K562 (cell line): ENCODE measurements around the gene FN3KRP. TPM values are rescaled to one million over a fixed set of nuclear protein-coding genes. Genes with fewer than 3 reads are reported as not detected.

Source experiments
- ATAC-seq: fragments of 200-7000 bp; cut with Tn5 transposase; 3 replicates; pipeline ENCODE4 v1.9.1; 2020; ENCODE audit warnings: moderate library complexity
- BruUV-seq: library from RNA; stranded (reverse); fragments of 400-500 nt; replicated peaks from 2 replicates; lab custom pipeline; 2021; lab: Mats Ljungman, UMichigan
- CTCF ChIA-PET: fragments of 300-600 bp; formaldehyde crosslinking; extraction: SDS; loops from one replicate; lab custom pipeline; 2021; ENCODE audit warnings: low intra/inter-chr PET ratio; lab: Yijun Ruan, JAX
- POLR2A ChIA-PET: fragments of 300-600, 350-650 bp; sonication (Branson Sonifier 250); formaldehyde crosslinking; extraction: SDS; loops from one replicate; lab custom pipeline; 2021; ENCODE audit warnings: antibody characterized with exemption, inconsistent platforms; lab: Yijun Ruan, JAX
- DNase-seq, 4 experiments: peaks; one replicate each; pipeline versions ENCODE4 v3.0.0 to v3.0.0-alpha.2; 2011 to 2018; ENCODE audit warnings: low spot score in 3 of 4, mixed read lengths in 3 of 4; ENCODE audit errors: extremely low read depth in 1 of 4
- FAIRE-seq: peaks from 2 replicates; lab custom pipeline; 2011; peaks lifted over from hg19 to GRCh38; lab: Jason Lieb, UNC
- H2AFZ ChIP-seq: 2 replicates; pipeline ENCODE4 v1.6.0; 2011; ENCODE audit warnings: low read depth, low read length, control low read depth, inconsistent platforms
- H3K27ac ChIP-seq: fragments of 200-600 bp; 3 replicates; pipeline ENCODE4 v1.8.0; 2011; ENCODE audit warnings: low read depth, mild to moderate bottlenecking, control low read depth, inconsistent platforms, low read length, moderate library complexity, mixed read lengths; ENCODE audit errors: extremely low read depth
- H3K27me3 ChIP-seq, 2 experiments: fragments of 300-600 bp in 1 of 2; 2 replicates in 1 of 2; 3 replicates in 1 of 2; pipeline versions ENCODE4 v1.6.0 to v1.8.0; 2011; ENCODE audit warnings: inconsistent platforms in 2 of 2, low read length in 2 of 2, mild to moderate bottlenecking in 1 of 2, mixed read lengths in 1 of 2, moderate library complexity in 1 of 2; ENCODE audit not compliant: control insufficient read depth in 2 of 2, insufficient read depth in 2 of 2
- H3K36me3 ChIP-seq: fragments of 300-600 bp; 3 replicates; pipeline ENCODE4 v1.8.0; 2011; ENCODE audit warnings: mild to moderate bottlenecking, low read length, inconsistent platforms; ENCODE audit not compliant: control insufficient read depth, insufficient read depth
- H3K4me1 ChIP-seq, 2 experiments: fragments of 200-600 bp in 1 of 2; replicated peaks in 1 of 2; 2 replicates in 1 of 2; 3 replicates in 1 of 2; pipeline versions ENCODE4 v1.5.1 to v1.8.0; 2011; ENCODE audit warnings: inconsistent platforms in 2 of 2, low read length in 2 of 2, mild to moderate bottlenecking in 1 of 2, mixed read lengths in 1 of 2, moderate library complexity in 1 of 2; ENCODE audit not compliant: control insufficient read depth in 2 of 2, insufficient read depth in 2 of 2
- H3K4me2 ChIP-seq: 2 replicates; pipeline ENCODE4 v1.6.1; 2011; ENCODE audit warnings: low read length, control low read depth, inconsistent platforms, mixed read lengths; ENCODE audit not compliant: insufficient read depth
- H3K4me3 ChIP-seq: fragments of 200-600 bp; sonication (generic), shearing (Covaris generic); 2 replicates; pipeline ENCODE4 v1.5.1; 2016; ENCODE audit warnings: control low read depth, inconsistent platforms
- H3K79me2 ChIP-seq: fragments of 200-600 bp; 3 replicates; pipeline ENCODE4 v1.8.0; 2011; ENCODE audit warnings: low read length, inconsistent platforms; ENCODE audit not compliant: control insufficient read depth, insufficient read depth
- H3K9ac ChIP-seq, 2 experiments: 2 replicates each; pipeline versions ENCODE4 v1.6.0 to v1.6.1; 2011; ENCODE audit warnings: low read depth in 2 of 2, low read length in 2 of 2, control low read depth in 1 of 2, inconsistent platforms in 1 of 2, mild to moderate bottlenecking in 1 of 2, mixed read lengths in 1 of 2; ENCODE audit not compliant: insufficient read depth in 1 of 2
- H3K9me1 ChIP-seq: one replicate; pipeline ENCODE4 v1.6.0; 2011; ENCODE audit warnings: inconsistent platforms, mild to moderate bottlenecking, low read length, moderate library complexity; ENCODE audit not compliant: control insufficient read depth, insufficient read depth
- H3K9me3 ChIP-seq: replicated peaks from 2 replicates; pipeline ENCODE4 v1.5.1; 2011; ENCODE audit warnings: low read depth, low read length, inconsistent platforms; ENCODE audit not compliant: control insufficient read depth, insufficient read depth
- H4K20me1 ChIP-seq: replicated peaks from 2 replicates; pipeline ENCODE4 v1.6.1; 2011; ENCODE audit warnings: low read length, inconsistent platforms, mixed read lengths; ENCODE audit not compliant: control insufficient read depth, insufficient read depth
- SP1 ChIP-seq: sonication (generic); formaldehyde crosslinking; IDR thresholded peaks from 2 replicates; pipeline ENCODE4 v1.8.1; 2022; ENCODE audit warnings: mild to moderate bottlenecking, missing genetic modification reagents
- WGBS: fragments of 100-300 bp; shearing (Covaris generic); methylation state at CpG from one replicate; pipeline ENCODE4 v1.1.6; 2016; ENCODE audit warnings: low coverage, mixed read lengths; ENCODE audit not compliant: insufficient coverage; ENCODE audit errors: missing lambda C conversion rate; 5-methylcytosine and 5-hydroxymethylcytosine counted together
- in situ Hi-C: fragments of 300-500 bp; cut with MboI; formaldehyde crosslinking; loops from 4 replicates; pipeline ENCODE4 v1.15.0; 2018; ENCODE audit warnings: inconsistent platforms, mixed read lengths
- intact Hi-C: fragments of 100-400 bp; cut with micrococcal nuclease; formaldehyde crosslinking; loops from 2 replicates; pipeline ENCODE4 v1.14.2; 2022
- polyA plus RNA-seq, 8 experiments: library from polyadenylated mRNA; depleted of rRNA in 4 of 8; stranded (reverse) in 5 of 8; unstranded in 3 of 8; fragments of >200 nt; fragmentation: Nextera tagmentation in 2 of 8; fragmentation: Illumina TruSeq in 1 of 8; extraction: Ambion mirVana in 2 of 8; extraction: Trizol in 1 of 8; gene quantifications; 2 replicates each; pipeline versions ENCODE4 v1.2.1 to v1.2.3, GENCODE V29; 2011 to 2014; ENCODE audit warnings: inconsistent platforms in 1 of 8, missing spikeins in 1 of 8
- total RNA-seq, 7 experiments: library from RNA; depleted of rRNA in 6 of 7; stranded (reverse); fragments of >200 nt in 6 of 7; fragmentation: Illumina TruSeq in 2 of 7; extraction: Trizol in 2 of 7; gene quantifications; 2 replicates each; pipeline versions ENCODE4 v1.2.1 to v1.2.3, GENCODE V29; 2011 to 2021; ENCODE audit warnings: low replicate concordance in 1 of 7
- TF ChIP-seq, protein P1 (sequence below): sonication (generic); formaldehyde crosslinking; IDR thresholded peaks from 2 replicates; pipeline ENCODE4 v1.8.0; 2022; ENCODE audit warnings: missing genetic modification reagents, mild to moderate bottlenecking, moderate library complexity, borderline replicate concordance

The FN3KRP gene
- total and polyA plus RNA-seq, 9 of the 15 experiments (the other 6 are each of a cell fraction or from before 2014, with no cell fraction given): 2.0 to 32.1 (median 24.9) TPM

GRCh38 chr17:82709676-82710498 is 6.6 kb upstream of the FN3KRP start:
- no peaks in the 10 kb centered on the region for H4K20me1 ChIP-seq
- H3K4me3 ChIP-seq: no peak overlapping the region
- H3K36me3 ChIP-seq: no peaks in the 10 kb centered on the region
- intact Hi-C loops: no loop called here
- H3K4me1 ChIP-seq: peaks cover 0 to 39% of the 10 kb centered on the region in 2 experiments; a peak in 2 of 5 replicates
- FAIRE-seq: no peak
- in situ Hi-C loops: no loop called here
- DNase-seq: no peak
- H3K27me3 ChIP-seq: peaks cover 0 to 7% of the 10 kb centered on the region in 2 experiments; a peak in 2 of 5 replicates
- H3K27ac ChIP-seq: no peak overlapping the region
- ATAC-seq: no peak; the same call in 2 of the 3 replicates
- H3K9ac ChIP-seq: peak overlapping the region in 1 of 2 experiments; percentile 68; a peak in 2 of 4 replicates
- no TSS peak for BruUV-seq
- H3K9me3 ChIP-seq: no peaks in the 10 kb centered on the region
- H3K9me1 ChIP-seq: no peaks in the 10 kb centered on the region
- H3K4me2 ChIP-seq: no peak overlapping the region
- H2AFZ ChIP-seq: peak overlapping the region; percentile 66
- WGBS: 62% methylated on average over 22 of the region's 25 CpGs
- ChIA-PET CTCF (no interaction called here), POLR2A (interaction anchor here (0.6 to 1.1 kb wide), 3 partner anchors 15 to 23 kb away, joined by 3 to 4 read pairs (median 3); no protein-coding TSS in a partner anchor)
- TF ChIP-seq, protein P1, sequence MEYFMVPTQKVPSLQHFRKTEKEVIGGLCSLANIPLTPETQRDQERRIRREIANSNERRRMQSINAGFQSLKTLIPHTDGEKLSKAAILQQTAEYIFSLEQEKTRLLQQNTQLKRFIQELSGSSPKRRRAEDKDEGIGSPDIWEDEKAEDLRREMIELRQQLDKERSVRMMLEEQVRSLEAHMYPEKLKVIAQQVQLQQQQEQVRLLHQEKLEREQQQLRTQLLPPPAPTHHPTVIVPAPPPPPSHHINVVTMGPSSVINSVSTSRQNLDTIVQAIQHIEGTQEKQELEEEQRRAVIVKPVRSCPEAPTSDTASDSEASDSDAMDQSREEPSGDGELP (CRISPR knock-in tag): 0 out of 2 replicates have a peak, but pooled peaks have one; percentile 17
- TF ChIP-seq SP1 (CRISPR knock-in tag): no peak
- no peaks in the 10 kb centered on the region for H3K79me2 ChIP-seq
